T-helper 2 cell treated with Interferon-gamma antibody and Interleukin-4, amounts not matched to agents 100 ng/mL and 5 ng/mL, for 36 hours (primary cell): ENCODE measurements around the gene SS18. TPM values are rescaled to one million over a fixed set of nuclear protein-coding genes. Genes with fewer than 3 reads are reported as not detected.

Experiments used
- intact Hi-C: fragments of 100-400 bp; cut with micrococcal nuclease; formaldehyde crosslinking; loops from one replicate; pipeline ENCODE4 v1.15.1; 2023
- total RNA-seq: library from RNA; stranded (reverse); gene quantifications from 2 replicates; pipeline ENCODE4 v1.2.3, GENCODE V29; 2022

SS18 gene
- total RNA-seq, 1 donor from 2014 or later, result 76.0 TPM

DNA sequence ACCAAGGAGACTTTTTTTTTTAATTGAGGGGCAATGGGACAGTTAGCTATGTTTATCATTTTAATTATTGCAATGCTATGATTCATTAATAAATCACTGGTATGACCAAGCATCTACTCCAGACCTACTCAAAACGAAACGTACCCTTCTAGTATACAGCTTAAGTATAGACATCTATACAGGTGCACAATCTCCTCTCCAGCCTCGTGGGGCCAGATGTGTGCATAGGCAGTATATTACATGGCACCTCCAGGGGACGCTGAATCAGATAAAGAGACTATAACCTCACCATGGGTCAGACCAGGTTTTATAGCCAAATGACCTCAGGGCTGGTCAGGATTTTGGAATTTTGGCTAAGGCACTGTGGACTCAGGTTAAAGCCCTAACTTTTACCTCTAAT lies 86.6 kb downstream of the SS18 start:
- intact Hi-C loops, result no loop called here

DNA sequence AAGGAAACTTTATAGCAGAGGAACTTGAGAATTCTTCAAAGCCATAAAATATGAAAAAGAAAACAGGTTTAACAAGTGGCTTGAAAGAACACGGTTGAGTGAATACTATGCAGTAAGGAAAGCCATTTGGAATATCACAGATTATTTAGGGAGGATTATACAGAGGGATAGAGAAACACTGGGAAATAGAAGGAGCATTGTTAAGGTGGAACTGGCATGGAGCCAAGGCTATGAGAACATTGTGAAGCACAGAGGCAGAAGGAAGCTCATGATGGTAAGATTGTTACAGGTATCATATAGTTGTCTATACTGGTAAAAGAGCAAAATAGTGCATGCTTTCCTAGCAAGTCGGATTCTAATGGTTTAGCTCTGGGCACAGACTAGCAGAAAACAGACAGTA lies 87.1 kb downstream of the SS18 start:
- intact Hi-C loops, result no loop called here

DNA sequence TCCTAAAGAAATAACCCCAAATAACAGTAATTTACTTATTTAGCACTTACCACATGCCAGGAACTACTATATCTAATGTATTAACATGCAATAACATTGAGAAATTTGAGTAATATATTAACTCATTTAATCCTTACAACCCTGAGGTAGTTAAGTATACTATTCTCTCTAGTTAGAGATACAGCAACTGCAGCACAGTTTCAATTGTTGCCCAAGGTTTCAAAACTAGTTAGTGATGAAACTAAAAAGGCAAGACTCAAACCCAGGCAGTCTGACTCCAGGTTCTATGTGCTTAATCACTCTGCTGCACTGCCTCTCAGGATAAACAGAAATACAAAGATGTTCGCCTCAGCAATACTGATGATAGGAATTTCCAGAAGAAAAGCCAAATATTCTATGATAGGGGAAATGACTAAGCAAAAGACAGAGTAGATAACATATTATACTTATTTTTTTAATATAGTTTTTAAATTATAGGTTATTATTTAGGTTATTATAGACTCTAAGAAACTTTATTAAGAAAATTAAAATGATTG lies 88.0 kb downstream of the SS18 start:
- intact Hi-C loops, result no loop called here

DNA sequence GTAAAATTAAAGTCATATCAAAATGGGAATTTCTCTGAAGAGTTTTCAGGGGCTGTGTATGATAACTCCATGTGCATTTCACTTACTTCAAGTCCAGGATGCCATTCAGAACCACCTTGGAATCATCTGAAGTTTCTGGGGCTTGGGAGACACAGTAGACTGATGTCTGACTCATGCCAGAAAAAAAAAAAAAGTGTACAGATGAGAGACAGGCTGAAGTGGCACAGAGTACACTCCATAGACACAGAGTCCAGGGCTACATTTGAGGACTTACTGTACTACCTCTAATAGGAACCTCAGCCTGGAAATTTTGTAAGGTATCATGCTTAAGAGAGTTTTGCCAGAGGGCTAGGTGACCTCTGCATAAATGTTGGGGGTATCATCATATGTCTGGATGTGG lies 92.0 kb downstream of the SS18 start:
- intact Hi-C loops, result no loop called here

DNA sequence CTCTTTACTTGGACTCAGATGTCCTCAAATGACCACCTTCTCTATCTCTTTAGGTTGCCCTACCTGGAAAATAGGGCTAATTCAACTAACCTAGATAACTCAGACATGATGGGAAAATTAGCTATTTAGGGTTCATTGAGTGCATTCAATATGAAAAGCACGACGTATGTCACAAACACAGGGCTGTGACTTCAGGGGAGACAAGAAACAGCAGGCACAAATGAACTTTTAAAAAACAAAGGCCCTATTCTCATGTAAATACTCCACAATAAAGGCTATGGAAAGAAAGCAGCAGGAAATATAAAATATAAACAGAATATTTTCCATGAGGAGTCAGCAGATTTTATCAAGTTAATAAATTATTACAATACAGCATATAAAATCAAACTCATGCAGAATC lies 97.8 kb downstream of the SS18 start:
- intact Hi-C loops, result no loop called here

DNA sequence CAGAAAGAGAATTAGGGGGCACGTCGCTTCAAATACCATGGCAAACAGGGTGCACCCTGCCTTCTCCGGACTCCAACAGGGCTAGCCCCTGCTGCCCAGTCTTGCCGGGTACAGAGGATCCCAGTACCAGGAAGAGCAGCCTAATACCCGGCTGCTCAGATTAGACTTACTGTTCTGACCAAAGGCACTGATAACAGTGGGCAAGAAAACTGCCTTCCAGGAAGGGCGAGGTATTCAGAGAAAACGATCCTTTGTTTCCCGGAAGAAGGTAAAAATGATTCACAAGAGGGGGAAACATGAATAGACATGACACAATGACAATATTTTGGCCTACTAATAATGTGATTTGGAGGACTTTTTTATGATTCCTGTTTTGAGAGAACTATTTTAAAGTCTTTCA lies 99.9 kb downstream of the SS18 start:
- intact Hi-C loops, result no loop called here

DNA sequence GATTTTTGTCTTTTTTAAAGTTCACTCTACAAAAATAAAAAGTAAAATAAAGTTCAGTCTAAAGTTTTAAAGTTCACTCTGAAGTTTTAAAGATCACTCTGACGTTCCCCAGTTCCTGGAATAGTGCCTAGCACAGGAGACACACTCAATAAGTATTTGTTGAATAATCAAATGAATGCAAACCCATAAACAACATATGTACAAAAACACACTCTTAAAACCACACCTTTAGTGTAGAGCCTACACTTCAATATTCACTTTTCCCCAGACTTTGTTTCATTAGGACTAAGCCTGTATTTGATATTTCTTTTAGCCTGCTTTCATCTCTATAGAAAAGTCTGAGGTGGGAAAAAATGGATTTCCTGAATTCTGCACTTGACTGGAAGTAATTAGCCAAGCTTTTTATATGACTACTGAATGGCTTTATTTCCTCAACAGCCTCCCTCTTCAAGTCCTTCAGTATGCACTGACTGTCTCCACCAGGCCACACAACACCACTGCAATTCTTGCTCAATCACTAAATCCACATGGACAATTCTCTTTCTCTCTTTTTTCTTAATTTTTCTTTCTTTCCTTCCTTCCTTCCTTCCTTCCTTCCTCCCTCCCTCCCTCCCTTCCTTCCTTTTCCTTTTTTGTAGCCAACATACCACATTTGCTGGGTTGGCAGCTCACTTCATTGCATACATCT lies 104.6 kb downstream of the SS18 start:
- intact Hi-C loops, result no loop called here

DNA sequence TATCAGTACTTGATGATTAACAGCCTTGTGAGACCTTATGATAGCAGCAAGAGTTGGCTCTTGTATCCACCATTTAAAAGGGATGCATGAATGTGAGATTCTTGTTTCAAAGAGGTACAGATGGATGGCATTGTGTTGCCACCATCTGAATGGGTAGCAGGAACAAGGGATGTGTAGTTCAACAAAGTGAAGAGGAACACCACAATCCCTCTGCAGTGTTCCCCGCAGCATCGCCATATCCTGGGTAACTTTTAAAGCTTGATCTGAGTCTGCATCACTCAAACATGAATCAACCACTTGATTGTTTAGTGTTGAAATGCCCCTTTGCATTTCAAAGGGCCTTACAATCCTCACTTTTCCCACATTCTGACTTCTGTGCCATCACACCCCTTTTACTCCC lies 106.7 kb downstream of the SS18 start:
- intact Hi-C loops, result no loop called here

DNA sequence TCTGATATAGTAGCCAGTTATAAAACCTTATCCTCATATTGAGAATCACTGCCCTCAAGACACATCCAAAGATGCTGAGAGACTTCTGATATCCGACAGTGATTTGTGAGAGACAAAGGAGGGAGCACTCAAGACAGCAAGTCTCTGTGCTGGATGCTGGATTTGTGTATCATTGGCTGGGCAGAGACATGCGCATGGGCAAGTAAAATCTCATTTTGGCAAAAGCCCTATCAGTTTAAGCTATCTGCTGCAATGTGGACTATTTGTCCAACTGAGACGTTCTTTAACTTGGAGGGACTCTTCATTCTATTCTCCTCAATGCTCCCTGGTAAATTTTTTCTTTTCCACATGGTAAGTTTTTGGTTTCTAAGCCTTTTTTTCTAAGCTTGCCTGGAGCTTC lies 107.5 kb downstream of the SS18 start:
- intact Hi-C loops, result no loop called here

DNA sequence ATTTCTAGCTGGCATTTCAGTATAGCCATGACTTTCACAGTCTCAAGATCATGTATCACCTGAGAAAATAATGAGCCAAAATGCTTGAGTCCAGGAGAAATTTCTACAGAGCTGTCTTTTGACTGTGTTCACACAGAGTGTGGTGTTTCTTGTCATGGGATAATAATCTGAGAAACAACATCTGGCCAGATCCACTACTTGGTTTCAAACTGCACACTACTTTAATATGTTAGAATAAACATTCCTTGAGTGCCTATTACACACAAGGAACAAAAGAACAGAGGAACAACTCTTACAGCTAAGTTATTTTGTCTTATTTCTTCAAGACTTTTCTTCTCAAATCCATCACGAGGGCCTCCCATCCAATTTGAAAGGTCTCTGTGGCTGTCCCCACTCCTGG lies 108.3 kb downstream of the SS18 start:
- intact Hi-C loops, result no loop called here

DNA sequence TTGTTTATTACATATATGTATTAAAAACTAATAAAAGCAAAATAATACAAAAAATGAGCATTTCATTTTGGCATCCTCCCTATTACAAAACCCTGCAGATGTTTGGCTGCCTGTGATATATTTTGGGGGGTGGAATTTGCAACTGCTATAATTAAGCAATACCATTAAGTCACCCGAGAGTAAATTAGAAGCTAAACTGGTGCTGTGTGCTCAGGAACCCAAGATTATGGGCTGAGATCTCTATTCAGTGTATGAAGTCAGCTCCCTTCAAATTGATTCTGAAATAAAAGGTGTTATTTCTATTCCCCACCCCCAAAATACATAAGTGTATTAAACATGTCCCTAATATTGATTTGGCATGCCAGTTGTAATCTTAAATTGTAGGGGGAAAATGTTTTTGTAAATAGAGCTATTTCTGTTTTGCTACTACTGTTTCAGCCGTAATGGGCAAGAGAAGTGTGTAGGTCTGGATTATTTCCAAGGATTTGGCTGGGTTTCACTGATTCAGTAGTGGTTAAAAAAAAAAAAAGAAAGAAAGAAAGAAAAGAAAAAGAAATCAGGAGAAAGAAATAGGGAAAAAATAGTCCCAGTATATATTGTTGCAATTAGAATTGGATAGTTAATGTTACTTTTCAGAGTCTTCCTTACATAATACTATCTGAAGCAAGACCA lies 110.9 kb downstream of the SS18 start:
- intact Hi-C loops, result no loop called here

DNA sequence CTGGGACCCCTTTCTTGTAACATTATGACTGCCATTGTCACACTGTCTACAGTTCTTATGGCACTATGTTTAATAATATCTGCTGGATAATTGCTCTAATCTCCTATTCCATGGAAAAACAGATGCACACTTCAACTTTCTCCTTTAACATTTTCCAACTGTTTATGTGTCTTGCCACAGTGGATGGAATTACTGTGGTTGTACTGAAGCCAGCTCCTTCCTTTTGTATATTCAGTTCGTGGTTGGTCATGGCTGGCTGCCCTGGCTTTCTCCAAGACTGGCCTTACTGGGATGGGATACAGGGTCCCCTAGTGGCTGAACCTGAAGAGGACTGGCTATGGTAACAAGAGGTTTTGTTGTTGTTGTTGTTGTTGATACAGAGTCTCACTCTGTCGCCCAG lies 113.9 kb downstream of the SS18 start:
- intact Hi-C loops, result no loop called here

DNA sequence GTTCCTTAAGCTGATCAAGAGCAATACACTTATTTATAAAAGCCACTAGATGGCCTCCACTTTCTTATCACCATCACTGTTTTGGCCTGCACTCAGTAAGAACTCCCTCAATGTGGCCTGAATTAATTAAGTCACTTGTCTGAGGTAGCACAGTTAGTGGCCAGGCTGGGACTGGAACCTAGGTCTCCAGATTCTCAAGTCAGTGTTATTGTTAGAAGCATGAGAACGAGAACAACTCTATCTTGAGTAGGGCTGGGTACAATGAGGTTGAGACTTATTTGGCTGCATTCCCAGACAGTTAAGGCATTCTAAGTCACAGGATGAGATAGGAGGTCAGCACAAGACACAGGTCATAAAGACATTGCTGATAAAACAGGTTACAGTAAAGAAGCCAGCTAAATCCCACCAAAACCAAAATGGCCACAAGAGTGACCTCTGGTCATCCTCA lies 115.8 kb downstream of the SS18 start:
- intact Hi-C loops, result no loop called here

Other genes with a start within 250 kb of the SS18 start
- gene PSMA8, start 43.3 kb upstream of the SS18 start, total RNA-seq, result 1.6 and 1.7 TPM in 2 replicates
- gene TAF4B, start 135.8 kb upstream of the SS18 start, total RNA-seq, result 10.1 and 10.4 TPM in 2 replicates